GM10847 (cell line): ENCODE results near the gene EPB41L3.

Experiments used
- POLR2A ChIP-seq: IDR thresholded peaks from 2 replicates; pipeline ENCODE4 v1.6.1; 2011; ENCODE audit not compliant: insufficient read length; ENCODE audit errors: extremely low read depth

Gene EPB41L3

GRCh38 chr18:5538544-5538943, 5.3 kb downstream of the EPB41L3 start:
- TF ChIP-seq POLR2A: no peak

DNA sequence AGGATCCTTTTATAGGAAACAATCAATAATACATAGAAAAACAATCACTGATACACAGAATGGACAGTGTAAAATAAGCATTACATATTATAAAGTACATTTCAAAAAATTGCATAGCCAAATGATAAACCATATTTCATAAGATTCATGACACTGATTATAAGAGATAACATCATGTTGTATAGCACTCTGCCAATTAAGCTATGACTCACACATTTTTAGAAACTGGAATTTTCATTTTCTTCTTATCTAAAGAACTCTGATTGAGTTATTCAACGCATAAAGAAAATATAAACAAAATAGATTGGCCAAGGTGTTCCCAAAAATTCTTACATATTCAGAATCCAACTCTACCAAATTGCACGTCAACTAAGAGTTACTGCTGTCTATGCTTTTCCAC, 5.9 kb downstream of the EPB41L3 start:
- no peak for TF ChIP-seq POLR2A

GRCh38 chr18:5534845-5535244, 9.0 kb downstream of the EPB41L3 start:
- no peak for TF ChIP-seq POLR2A

DNA sequence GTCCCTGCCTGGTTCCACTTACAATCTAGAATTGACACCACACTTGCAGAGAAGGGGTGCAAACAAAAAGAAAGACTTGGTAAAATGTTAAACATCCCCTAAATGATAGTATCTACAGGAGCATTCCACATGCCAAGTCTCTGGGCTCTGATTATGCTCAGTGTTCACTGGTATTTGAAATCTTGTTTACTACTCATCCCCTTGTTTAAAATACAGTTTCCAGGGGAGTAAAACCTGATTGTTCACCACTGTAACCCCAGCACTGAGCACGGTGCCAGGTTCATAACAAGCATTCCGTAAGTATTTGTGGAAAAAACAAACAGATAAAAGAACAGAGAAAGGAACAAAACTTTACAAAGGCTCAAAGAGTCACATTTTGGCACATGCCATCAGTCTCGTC, 11.7 kb downstream of the EPB41L3 start:
- TF ChIP-seq POLR2A: no peak

DNA sequence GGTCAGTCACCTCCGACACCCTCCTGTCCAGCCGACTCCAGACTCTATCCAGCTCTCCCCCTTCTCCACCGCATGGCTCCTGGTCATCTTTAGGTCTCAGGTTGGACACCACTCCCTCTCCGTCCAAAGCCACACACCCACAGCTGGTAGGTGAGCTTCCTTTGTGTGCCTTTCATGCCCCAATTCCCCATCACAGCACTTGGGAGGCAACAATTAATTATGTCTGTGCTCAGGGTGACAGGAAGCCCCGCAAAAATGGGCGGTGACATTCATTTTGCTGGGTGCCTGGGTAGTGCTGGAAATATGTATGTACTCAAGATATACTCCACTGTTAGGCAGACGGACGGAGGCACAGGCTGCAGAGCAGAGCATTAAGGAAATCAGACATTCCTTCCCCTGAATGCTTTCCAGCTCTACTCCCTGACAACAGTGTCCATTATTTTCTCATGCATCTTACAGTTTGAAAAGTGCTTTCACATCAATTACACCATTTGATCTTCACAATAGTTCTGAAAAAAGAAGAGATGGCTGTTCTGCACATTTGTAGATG, 13.1 kb downstream of the EPB41L3 start:
- no peak for TF ChIP-seq POLR2A

GRCh38 chr18:5529471-5529870, 14.3 kb downstream of the EPB41L3 start:
- no peak for TF ChIP-seq POLR2A

GRCh38 chr18:5527603-5528002, 16.2 kb downstream of the EPB41L3 start:
- TF ChIP-seq POLR2A: no peak

DNA sequence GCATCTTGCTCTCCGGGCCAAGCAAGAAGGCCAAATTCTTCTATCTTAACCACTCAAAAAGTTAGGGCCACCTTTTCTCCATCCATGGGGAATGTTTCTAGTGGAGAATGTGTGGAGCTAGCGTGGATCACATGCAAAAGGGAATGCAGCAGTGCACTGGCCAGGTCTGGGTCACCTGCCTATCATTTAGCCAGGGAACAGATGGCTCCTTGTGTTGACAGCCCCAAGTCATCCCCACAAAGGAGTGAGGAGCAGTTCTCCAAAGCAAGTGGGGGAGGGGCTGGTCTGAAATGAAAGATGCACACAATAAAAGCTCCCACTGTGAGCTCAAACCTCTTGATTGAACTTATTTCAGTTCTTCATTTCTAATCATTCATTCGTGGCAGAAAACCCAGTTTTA, 19.1 kb downstream of the EPB41L3 start:
- TF ChIP-seq POLR2A: no peak

- no peak for TF ChIP-seq POLR2A
Measured at GRCh38 chr18:5521000-5521399, 22.8 kb downstream of the EPB41L3 start.

DNA sequence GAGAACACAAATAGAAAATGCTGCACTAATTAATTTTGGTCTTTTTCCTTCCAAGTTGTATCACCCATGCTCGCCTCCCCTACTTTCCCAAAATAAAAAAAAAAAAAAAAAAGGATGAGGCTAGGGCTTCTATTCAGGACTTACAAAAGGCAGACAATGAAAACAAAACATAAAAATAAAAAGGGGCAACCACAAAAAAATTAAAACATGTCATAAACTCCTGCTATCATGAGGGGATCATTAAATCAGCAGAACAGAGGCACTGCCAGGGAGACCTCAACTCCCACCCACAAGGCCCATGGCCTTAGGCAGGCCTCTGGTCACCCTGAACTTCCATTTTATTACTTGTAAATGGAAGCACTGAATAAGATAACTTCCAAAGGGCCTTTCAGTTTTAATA, 23.3 kb downstream of the EPB41L3 start:
- no peak for TF ChIP-seq POLR2A

DNA sequence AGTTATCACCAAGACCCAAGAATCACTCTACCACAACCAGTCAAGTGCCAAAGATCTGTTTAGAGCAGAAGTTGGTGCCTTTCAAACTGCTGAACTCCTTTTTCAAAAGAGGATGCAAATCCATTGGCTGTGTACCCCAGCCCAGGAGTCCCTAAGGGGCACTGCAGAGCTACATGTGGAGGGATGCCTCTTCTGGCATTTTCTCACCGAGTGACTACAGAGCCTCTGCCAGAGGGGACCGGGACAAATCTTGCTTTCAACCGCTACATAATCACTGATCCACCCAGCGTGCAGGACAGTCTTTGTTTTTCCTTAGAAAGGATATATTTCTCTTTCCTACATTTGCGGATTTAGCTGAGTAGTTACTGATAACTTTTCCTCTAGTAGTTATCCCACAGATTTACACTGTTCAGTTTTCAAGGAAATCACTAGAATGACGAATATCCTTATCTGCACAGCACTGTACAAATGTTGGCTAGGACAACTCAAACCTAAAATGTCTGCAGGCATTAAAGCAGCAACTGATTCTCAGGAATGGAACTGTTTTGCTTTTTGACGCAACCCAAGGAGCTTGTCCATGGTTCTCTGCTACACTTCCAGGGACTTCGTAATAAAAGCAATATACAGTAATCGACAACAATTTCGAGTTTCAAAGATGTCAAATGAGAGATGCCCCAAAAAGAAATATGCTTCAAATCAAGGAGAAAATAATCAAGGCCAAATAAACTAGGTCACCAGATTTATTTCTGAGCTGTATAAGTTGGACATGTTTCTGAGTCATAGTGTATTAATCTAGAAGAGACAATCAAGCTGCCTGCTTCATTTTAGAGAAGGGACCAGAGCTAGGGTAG, 24.1 kb downstream of the EPB41L3 start:
- no peak for TF ChIP-seq POLR2A

DNA sequence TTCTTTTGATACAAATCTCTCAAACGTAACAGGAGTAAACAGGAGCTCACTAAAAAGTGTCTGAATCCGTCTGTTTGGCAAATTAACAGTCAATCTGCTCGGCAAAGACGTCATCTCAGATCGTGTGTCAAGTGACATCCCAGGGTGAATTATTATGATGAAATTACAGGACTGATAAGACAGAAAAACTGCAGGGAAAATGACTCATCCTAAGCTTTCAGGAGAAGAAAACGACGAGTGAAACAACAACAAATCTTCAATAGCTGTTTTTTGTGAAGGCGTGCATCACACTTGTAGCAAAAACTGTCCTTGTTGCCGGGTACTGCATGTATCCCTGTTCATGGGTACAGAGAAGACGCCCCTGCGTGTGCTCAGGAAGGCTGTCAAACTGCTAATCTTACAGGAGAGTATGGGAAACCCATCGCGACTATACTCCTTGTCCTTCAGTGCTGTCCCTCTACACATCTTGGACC, 24.9 kb downstream of the EPB41L3 start:
- no peak for TF ChIP-seq POLR2A

- TF ChIP-seq POLR2A: no peak
Measured at GRCh38 chr18:5518179-5518770, 25.5 kb downstream of the EPB41L3 start.

GRCh38 chr18:5516841-5517240, 27.0 kb downstream of the EPB41L3 start:
- no peak for TF ChIP-seq POLR2A

GRCh38 chr18:5515011-5515784, 28.6 kb downstream of the EPB41L3 start:
- no peak for TF ChIP-seq POLR2A
